Uterus (tissue), 2 donors: ENCODE measurements around the gene ZBTB2.

Experiments
- POLR2A ChIP-seq, 2 donors: fragments of 450-650 bp; IDR thresholded peaks; one replicate each; pipeline ENCODE4 v1.6.1; 2016; ENCODE audit warnings: antibody characterized with exemption in 2 of 2, mild to moderate bottlenecking in 1 of 2, moderate library complexity in 1 of 2
- TF ChIP-seq, protein P1 (sequence below), 4 experiments: fragments of 200-600 bp in 2 of 4; fragments of 450-650 bp in 2 of 4; sonication (generic) in 2 of 4; IDR thresholded peaks; one replicate each; pipeline ENCODE4 v1.5.1; 2016 to 2019; ENCODE audit warnings: antibody characterized with exemption in 4 of 4, mild to moderate bottlenecking in 2 of 4, moderate library complexity in 1 of 4

GRCh38 chr6:151340219-151340978 lies 51.0 kb downstream of the ZBTB2 start:
- TF ChIP-seq POLR2A (IDR thresholded peaks at IDR 0.05), result no peak
- TF ChIP-seq, protein P1, sequence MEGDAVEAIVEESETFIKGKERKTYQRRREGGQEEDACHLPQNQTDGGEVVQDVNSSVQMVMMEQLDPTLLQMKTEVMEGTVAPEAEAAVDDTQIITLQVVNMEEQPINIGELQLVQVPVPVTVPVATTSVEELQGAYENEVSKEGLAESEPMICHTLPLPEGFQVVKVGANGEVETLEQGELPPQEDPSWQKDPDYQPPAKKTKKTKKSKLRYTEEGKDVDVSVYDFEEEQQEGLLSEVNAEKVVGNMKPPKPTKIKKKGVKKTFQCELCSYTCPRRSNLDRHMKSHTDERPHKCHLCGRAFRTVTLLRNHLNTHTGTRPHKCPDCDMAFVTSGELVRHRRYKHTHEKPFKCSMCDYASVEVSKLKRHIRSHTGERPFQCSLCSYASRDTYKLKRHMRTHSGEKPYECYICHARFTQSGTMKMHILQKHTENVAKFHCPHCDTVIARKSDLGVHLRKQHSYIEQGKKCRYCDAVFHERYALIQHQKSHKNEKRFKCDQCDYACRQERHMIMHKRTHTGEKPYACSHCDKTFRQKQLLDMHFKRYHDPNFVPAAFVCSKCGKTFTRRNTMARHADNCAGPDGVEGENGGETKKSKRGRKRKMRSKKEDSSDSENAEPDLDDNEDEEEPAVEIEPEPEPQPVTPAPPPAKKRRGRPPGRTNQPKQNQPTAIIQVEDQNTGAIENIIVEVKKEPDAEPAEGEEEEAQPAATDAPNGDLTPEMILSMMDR (IDR thresholded peaks at IDR 0.05), result no peak
